GM12864 (cell line): Measurements from ENCODE around the gene PLXDC1.
"Not testable (repeated sequence)": the region's sequence is repeated elsewhere in the genome, so short reads cannot be mapped to it uniquely, and the experiment has no call there.

ENCODE experiments used
- DNase-seq: peaks from one replicate; pipeline ENCODE4 v3.0.0-alpha.2; 2011; ENCODE audit warnings: low read depth
- H3K4me3 ChIP-seq: 2 replicates; pipeline ENCODE4 v1.5.1; 2011; ENCODE audit warnings: mild to moderate bottlenecking, low read depth, low read length, control low read depth
- CTCF ChIP-seq: IDR thresholded peaks from 2 replicates; pipeline ENCODE4 v1.5.1; 2011; ENCODE audit warnings: low read depth, mild to moderate bottlenecking, moderate library complexity, low read length, control low read depth, inconsistent platforms; ENCODE audit errors: missing control alignments

PLXDC1 gene

GRCh38 chr17:39062846-39063680 is 88.4 kb downstream of the PLXDC1 start:
- TF ChIP-seq CTCF = no peak
- no peak overlapping the region for H3K4me3 ChIP-seq
- no peak for DNase-seq

- no peak for DNase-seq
- H3K4me3 ChIP-seq = no peak overlapping the region
- no peak for TF ChIP-seq CTCF
These were observed 92.9 kb downstream of the PLXDC1 start for GRCh38 chr17:39058524-39058923.

- H3K4me3 ChIP-seq = peak overlapping the region; percentile 66; the same call in 1 of the 2 replicates
- no peak for TF ChIP-seq CTCF
- no peak for DNase-seq
These were observed 93.7 kb downstream of the PLXDC1 start for GRCh38 chr17:39057701-39058206.

- no peak for TF ChIP-seq CTCF
- H3K4me3 ChIP-seq = no peak overlapping the region
- DNase-seq = no peak
These were observed 97.3 kb downstream of the PLXDC1 start for GRCh38 chr17:39054111-39054645.

GRCh38 chr17:39052423-39052822 is 99.0 kb downstream of the PLXDC1 start:
- not testable (repeated sequence) for H3K4me3 ChIP-seq, DNase-seq

GRCh38 chr17:39051001-39051585 is 100.3 kb downstream of the PLXDC1 start:
- DNase-seq = no peak
- TF ChIP-seq CTCF = no peak

GRCh38 chr17:39045948-39046679 is 105.3 kb downstream of the PLXDC1 start:
- TF ChIP-seq CTCF = no peak
- DNase-seq = no peak
- H3K4me3 ChIP-seq = no peak overlapping the region

More at GRCh38 chr17:39051001-39051585, 100.3 kb downstream of the PLXDC1 start:
- no peak overlapping the region for H3K4me3 ChIP-seq
